ENCODE data around the gene FAT3. TPM values are rescaled to one million over a fixed set of nuclear protein-coding genes. Genes with fewer than 3 reads are reported as not detected.

The FAT3 gene
- total and polyA plus RNA-seq, 2 donors (not counting 3 experiments of a cell fraction or from before 2014, with no cell fraction given) = 0.08 to 1.4 TPM

- Histone ChIP-seq H3K36me3 (ENCODE audit: control insufficient read depth in 2 of 2, extremely low read depth in 1 of 2, insufficient read depth in 2 of 2, low read length in 2 of 2) (no peaks in the 10 kb centered on the region), H3K79me2 (ENCODE audit: control insufficient read depth, insufficient read depth, low read length) (no peaks in the 10 kb centered on the region), H3K9ac (replicated peaks; ENCODE audit: extremely low read depth, insufficient read depth, low read length) (no peak overlapping the region), H3K4me3 (replicated peaks in 1 of 3; ENCODE audit: insufficient read depth in 1 of 3, low read depth in 1 of 3, low read length in 3 of 3) (no peak overlapping the region), H4K20me1 (replicated peaks; ENCODE audit: control insufficient read depth, extremely low read depth, insufficient read depth, low read length) (no peaks in the 10 kb centered on the region), H2AFZ (ENCODE audit: low read depth, low read length) (no peak overlapping the region), H3K4me1 (ENCODE audit: control insufficient read depth, extremely low read depth, insufficient read depth, low read length) (no peaks in the 10 kb centered on the region), H3K4me2 (ENCODE audit: insufficient read depth, low read length) (no peak overlapping the region), H3K27ac (ENCODE audit: insufficient read depth, low read depth, low read length) (no peak overlapping the region), H3K9me3 (replicated peaks; ENCODE audit: control insufficient read depth, insufficient read depth, low read length) (no peaks in the 10 kb centered on the region), H3K9me1 (replicated peaks; ENCODE audit: control insufficient read depth, extremely low read depth, insufficient read depth, low read length) (no peaks in the 10 kb centered on the region), H3K27me3 (ENCODE audit: control insufficient read depth in 2 of 2, insufficient read depth in 2 of 2, low read length in 2 of 2) (no peaks in the 10 kb centered on the region)
- intact Hi-C loops (cut with micrococcal nuclease) = no loop called here
- dilution Hi-C loops (cut with MboI; ENCODE audit: extremely low pct_ligation_motif_present, low sequenced_read_pairs) = no loop called here
- ChIA-PET POLR2A (no interaction called here), CTCF (no interaction called here)
- no TSS peak for BruUV-seq (replicated peaks)
- DNase-seq (ENCODE audit: low read depth, low spot score) (no peak), FAIRE-seq (no peak)
- no peak for TF ChIP-seq EZH2 (IDR thresholded peaks at IDR 0.05; ENCODE audit: borderline replicate concordance, low read depth, low read length, severe bottlenecking)
- TF ChIP-seq MAX (IDR thresholded peaks at IDR 0.05; ENCODE audit: insufficient read depth, insufficient read length) = no peak
- no peak for TF ChIP-seq POLR2AphosphoS5 (IDR thresholded peaks at IDR 0.05; ENCODE audit: insufficient read depth, low read depth, low read length)
- no peak for TF ChIP-seq FOS (IDR thresholded peaks at IDR 0.05; ENCODE audit: borderline replicate concordance, insufficient read depth, low read length)
- no peak for TF ChIP-seq JUN (IDR thresholded peaks at IDR 0.05; ENCODE audit: borderline replicate concordance, insufficient read depth, insufficient read length, low read depth)
- no peak for TF ChIP-seq GATA2 (IDR thresholded peaks at IDR 0.05; ENCODE audit: insufficient read depth, insufficient read length, low read depth, low read length)
- TF ChIP-seq MYC (IDR thresholded peaks at IDR 0.05; ENCODE audit: low read depth, low read length) = no peak
- no peak for TF ChIP-seq POLR2A (IDR thresholded peaks at IDR 0.05; ENCODE audit: low read depth, low read length)
- TF ChIP-seq CTCF (IDR thresholded peaks at IDR 0.05; ENCODE audit: extremely low read depth in 1 of 2, insufficient read depth in 1 of 2, low read depth in 1 of 2, low read length in 2 of 2) = no peak
These were observed 12.1 kb upstream of the FAT3 start for GRCh38 chr11:92212530-92212929.

Measured in endothelial cell of umbilical vein (primary cell).